Brain microvascular endothelial cell (primary cell): ENCODE results near the gene SCRN1.
A peak's percentile ranks its signal among the peaks of the same experiment; 100 is the strongest.

Experiments
- DNase-seq: peaks from one replicate; pipeline ENCODE4 v3.0.0-alpha.2; 2020
- H3K27ac ChIP-seq: fragments of 250-450 bp; sonication (Bioruptor Pico); 2 replicates; pipeline ENCODE4 v1.5.1; 2020; ENCODE audit warnings: mild to moderate bottlenecking, moderate library complexity
- H3K27me3 ChIP-seq: fragments of 250-450 bp; sonication (Bioruptor Pico); replicated peaks from 2 replicates; pipeline ENCODE4 v1.5.1; 2020; ENCODE audit warnings: mild to moderate bottlenecking
- H3K36me3 ChIP-seq: fragments of 250-450 bp; sonication (Bioruptor Pico); replicated peaks from 2 replicates; pipeline ENCODE4 v1.5.1; 2020; ENCODE audit warnings: mild to moderate bottlenecking
- H3K4me3 ChIP-seq: 2 replicates; pipeline ENCODE4 v1.5.1; 2011; ENCODE audit warnings: low read depth, mild to moderate bottlenecking, control low read depth, low read length, moderate library complexity
- CTCF ChIP-seq: IDR thresholded peaks from 2 replicates; pipeline ENCODE4 v1.5.1; 2011; ENCODE audit warnings: low read depth, mild to moderate bottlenecking, moderate library complexity, low read length, control low read depth, inconsistent platforms; ENCODE audit errors: missing control alignments
- in situ Hi-C: cut with HindIII; loops from 2 replicates; pipeline ENCODE4 v1.10.0; 2017; ENCODE audit warnings: low sequenced_read_pairs, low pct_ligation_motif_present

SCRN1 gene

GRCh38 chr7:30029696-30030095 is 40.1 kb upstream of the SCRN1 start:
- in situ Hi-C loops, result no loop called here
- H3K27ac ChIP-seq, result no peak overlapping the region
- H3K4me3 ChIP-seq, result peak overlapping the region; percentile 66
- DNase-seq, result no peak
- TF ChIP-seq CTCF, result peak; percentile 8
- no peaks in the 10 kb centered on the region for H3K36me3 ChIP-seq
- no peaks in the 10 kb centered on the region for H3K27me3 ChIP-seq

DNA sequence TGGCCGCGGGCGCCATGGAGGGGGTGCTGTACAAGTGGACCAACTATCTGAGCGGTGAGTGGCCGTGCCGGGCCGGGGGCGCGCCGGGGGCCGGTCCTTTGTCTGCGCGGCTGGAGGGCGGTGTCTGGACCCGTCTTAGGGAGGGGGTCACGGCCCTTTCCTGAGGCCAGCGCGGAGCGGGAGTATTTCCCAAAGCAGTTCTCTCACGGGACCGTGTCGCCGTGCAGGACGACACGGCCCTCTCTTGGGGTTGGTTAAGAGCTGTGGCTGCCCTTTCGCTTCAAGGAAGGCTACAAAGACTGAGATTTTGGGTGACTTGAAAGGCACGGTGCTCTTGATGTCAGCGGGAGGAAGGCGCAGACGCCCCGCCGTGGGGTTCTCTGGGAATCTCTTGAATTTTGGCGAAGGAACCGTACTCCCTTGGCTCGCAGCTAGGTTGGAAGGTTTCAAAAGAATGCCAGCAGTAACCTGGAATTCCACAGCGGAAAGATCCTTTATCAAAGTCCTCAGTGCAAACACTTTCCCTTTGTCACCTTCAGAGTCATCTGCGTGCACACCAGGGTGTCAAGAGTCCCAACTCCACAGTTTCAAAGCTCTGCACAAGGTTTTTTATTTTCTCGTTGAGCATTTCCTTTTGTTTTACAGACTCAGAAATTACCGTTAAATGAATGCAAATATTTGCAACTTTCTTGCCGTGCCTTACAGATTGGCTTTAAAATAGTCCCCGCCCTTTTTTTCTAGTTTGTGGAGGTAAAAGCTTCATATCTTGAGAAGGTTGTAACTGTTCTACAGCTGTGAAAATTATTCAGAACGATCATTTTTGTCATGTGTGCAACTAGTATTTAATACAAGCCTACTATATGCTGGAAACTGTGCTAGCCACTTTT is 39.4 kb upstream of the SCRN1 start:
- Histone ChIP-seq H3K27me3 (no peaks in the 10 kb centered on the region), H3K4me3 (peak overlapping the region; percentile 66), H3K36me3 (no peaks in the 10 kb centered on the region), H3K27ac (no peak overlapping the region)
- TF ChIP-seq CTCF, result peak; percentile 1
- in situ Hi-C loops, result no loop called here
- peak; percentile 31 for DNase-seq

DNA sequence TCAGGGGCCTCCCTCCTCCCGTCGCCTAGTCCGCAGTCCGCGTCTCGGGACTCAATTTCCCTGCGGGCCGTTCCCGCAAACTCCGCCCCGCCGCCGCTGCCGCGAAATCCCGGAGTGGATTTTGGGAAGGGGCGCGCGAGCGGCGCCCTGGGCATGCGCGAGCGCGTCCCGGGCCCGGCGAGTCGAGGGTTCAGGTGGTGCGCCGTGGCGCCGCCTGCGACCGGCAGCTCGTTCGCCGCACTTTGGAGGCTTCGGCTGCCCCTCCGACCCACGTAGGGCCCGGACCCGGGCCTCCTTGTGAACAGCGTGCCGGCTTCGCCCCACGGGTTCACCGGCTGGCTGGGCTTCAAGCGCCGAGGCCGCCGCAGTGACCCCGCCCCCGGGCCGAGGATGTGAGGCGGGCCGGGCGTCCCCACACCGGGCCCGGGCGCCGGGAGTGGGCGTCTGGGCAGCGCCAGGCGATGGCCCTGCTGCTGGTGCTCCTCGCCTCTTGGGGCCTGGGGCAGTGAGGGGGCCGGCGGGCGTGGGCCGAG is 38.7 kb upstream of the SCRN1 start, which contains the start of gene PLEKHA8:
TSS of gene PLEKHA8 (plus strand) at position 197 of the 533 bp plus-strand sequence. CDS start 351 bp downstream, outside the sequence.
- Histone ChIP-seq H3K27ac (peak within 1 kb of the TSS; percentile 13), H3K27me3 (no peaks in the 10 kb centered on the region), H3K36me3 (no peaks in the 10 kb centered on the region), H3K4me3 (peak within 1 kb of the TSS; percentile 66)
- DNase-seq, result peak; percentile 73
- in situ Hi-C loops, result no loop called here
- no peak for TF ChIP-seq CTCF

DNA sequence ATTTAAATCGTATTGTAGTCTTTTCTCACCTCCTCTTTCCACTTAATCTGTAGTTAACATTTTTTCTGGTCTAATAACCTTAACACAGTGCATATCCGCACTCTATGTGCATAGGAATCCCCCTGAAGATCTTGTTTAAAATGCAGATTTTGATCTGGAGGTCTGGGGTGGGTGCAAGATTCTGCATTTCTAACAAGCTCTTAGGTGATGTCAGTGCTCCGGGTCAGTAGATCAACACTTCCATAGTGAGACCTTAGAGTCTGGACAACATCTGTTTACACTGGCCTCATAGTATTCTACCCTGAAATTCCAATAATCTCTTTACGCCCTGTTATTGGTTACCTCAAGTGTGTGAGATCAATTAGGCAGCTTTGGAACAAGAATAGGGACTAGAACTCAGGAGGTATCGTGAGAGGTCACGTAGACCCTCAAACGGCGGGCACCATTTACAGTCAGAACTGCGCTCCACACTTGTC is 38.2 kb upstream of the SCRN1 start:
- Histone ChIP-seq H3K27ac (no peak overlapping the region), H3K4me3 (peak overlapping the region; percentile 66), H3K27me3 (no peaks in the 10 kb centered on the region), H3K36me3 (no peaks in the 10 kb centered on the region)
- in situ Hi-C loops, result no loop called here
- TF ChIP-seq CTCF, result no peak
- no peak for DNase-seq

GRCh38 chr7:30027065-30027456 is 37.5 kb upstream of the SCRN1 start:
- no peak for TF ChIP-seq CTCF
- Histone ChIP-seq H3K4me3 (peak overlapping the region; percentile 66), H3K27ac (peak overlapping the region; percentile 13), H3K27me3 (no peaks in the 10 kb centered on the region), H3K36me3 (no peaks in the 10 kb centered on the region)
- DNase-seq, result peak; percentile 43
- in situ Hi-C loops, result no loop called here
